H1 (cell line): ENCODE data around the gene FAM221B. TPM values are rescaled to one million over a fixed set of nuclear protein-coding genes. Genes with fewer than 3 reads are reported as not detected.
A peak's percentile ranks its signal among the peaks of the same experiment; 100 is the strongest.

ENCODE experiments used
- CTCF ChIA-PET: fragments of 300-600 bp; sonication (Branson Sonifier 250); formaldehyde crosslinking; loops from one replicate; lab custom pipeline; 2021; ENCODE audit not compliant: partially characterized antibody; lab: Charles Lee
- POLR2A ChIA-PET: fragments of 300-600 bp; sonication (Branson Sonifier 250); formaldehyde crosslinking; loops from one replicate; lab custom pipeline; 2021; ENCODE audit warnings: inconsistent platforms; ENCODE audit not compliant: partially characterized antibody; lab: Charles Lee
- DNase-seq, 2 experiments: peaks; one replicate each; pipeline versions ENCODE4 v3.0.0 to v3.0.0-alpha.2; 2010 to 2022; ENCODE audit warnings: low spot score in 2 of 2, low read depth in 1 of 2, mixed read lengths in 1 of 2
- FAIRE-seq: peaks from 2 replicates; lab custom pipeline; 2011; peaks lifted over from hg19 to GRCh38; lab: Jason Lieb, UNC
- H2AFZ ChIP-seq: 2 replicates; pipeline ENCODE4 v1.8.1; 2012; ENCODE audit warnings: low read length, inconsistent platforms
- H2AK5ac ChIP-seq: 2 replicates; pipeline ENCODE4 v1.6.1; 2013; ENCODE audit warnings: low read depth, low read length
- H2BK120ac ChIP-seq: replicated peaks from 2 replicates; pipeline ENCODE3; 2013; ENCODE audit warnings: low read depth, low read length, inconsistent platforms
- H2BK12ac ChIP-seq: 2 replicates; pipeline ENCODE4 v1.6.1; 2013; ENCODE audit warnings: low read depth, low read length
- H2BK15ac ChIP-seq: 2 replicates; pipeline ENCODE4 v1.6.1; 2013; ENCODE audit warnings: low read length
- H2BK20ac ChIP-seq: 2 replicates; pipeline ENCODE4 v1.6.1; 2013; ENCODE audit warnings: low read length
- H2BK5ac ChIP-seq: 2 replicates; pipeline ENCODE4 v1.6.1; 2013; ENCODE audit warnings: low read depth, low read length
- H3K14ac ChIP-seq: 2 replicates; pipeline ENCODE4 v1.6.1; 2013; ENCODE audit warnings: inconsistent platforms; ENCODE audit not compliant: insufficient read length
- H3K18ac ChIP-seq: 2 replicates; pipeline ENCODE4 v1.6.1; 2013; ENCODE audit warnings: low read length; ENCODE audit errors: extremely low read depth
- H3K23ac ChIP-seq: 2 replicates; pipeline ENCODE4 v1.6.1; 2013; ENCODE audit warnings: inconsistent platforms; ENCODE audit not compliant: insufficient read length
- H3K23me2 ChIP-seq: 2 replicates; pipeline ENCODE4 v1.6.1; 2013; ENCODE audit warnings: low read depth, low read length
- H3K27ac ChIP-seq: 2 replicates; pipeline ENCODE4 v1.6.1; 2011; ENCODE audit warnings: low read depth, low read length, inconsistent platforms
- H3K27me3 ChIP-seq, 4 experiments: replicated peaks in 1 of 4; 1 replicate in 1 of 4; 2 replicates in 3 of 4; pipeline versions ENCODE4 v1.6.1 to v1.8.1; 2011 to 2013; ENCODE audit warnings: low read length in 3 of 4, mild to moderate bottlenecking in 3 of 4, inconsistent platforms in 2 of 4, mixed read lengths in 2 of 4, moderate library complexity in 1 of 4; ENCODE audit not compliant: control insufficient read depth in 3 of 4, insufficient read depth in 3 of 4; ENCODE audit errors: extremely low read depth in 1 of 4
- H3K36me3 ChIP-seq, 4 experiments: 2 replicates each; pipeline versions ENCODE4 v1.6.1 to v1.8.1; 2011 to 2013; ENCODE audit warnings: mild to moderate bottlenecking in 4 of 4, low read length in 3 of 4, moderate library complexity in 2 of 4, control low read depth in 1 of 4, inconsistent platforms in 1 of 4; ENCODE audit not compliant: insufficient read depth in 4 of 4, control insufficient read depth in 2 of 4
- H3K4ac ChIP-seq: replicated peaks from 2 replicates; pipeline ENCODE3; 2013; ENCODE audit warnings: low read length, low read depth, mixed read lengths, inconsistent platforms; ENCODE audit not compliant: insufficient read length
- H3K4me1 ChIP-seq, 4 experiments: replicated peaks in 1 of 4; 1 replicate in 1 of 4; 2 replicates in 3 of 4; pipeline versions ENCODE4 v1.6.1 to v1.8.1; 2011 to 2013; ENCODE audit warnings: low read length in 3 of 4, inconsistent platforms in 2 of 4, mixed read lengths in 1 of 4; ENCODE audit not compliant: insufficient read depth in 4 of 4, control insufficient read depth in 3 of 4
- H3K4me2 ChIP-seq, 2 experiments: 2 replicates each; pipeline versions ENCODE4 v1.6.1 to v1.8.1; 2011 to 2013; ENCODE audit warnings: low read depth in 2 of 2, low read length in 2 of 2, control low read depth in 1 of 2, inconsistent platforms in 1 of 2, mild to moderate bottlenecking in 1 of 2; ENCODE audit not compliant: insufficient read depth in 1 of 2
- H3K4me3 ChIP-seq, 4 experiments: fragments of 200-600, 300-600 bp in 1 of 4; sonication (generic), shearing (Covaris generic), sonication (Bioruptor Twin) in 1 of 4; 2 replicates each; pipeline versions ENCODE4 v1.5.1 to v1.8.1; 2011 to 2016; ENCODE audit warnings: low read length in 4 of 4, low read depth in 3 of 4, control low read depth in 2 of 4, inconsistent platforms in 2 of 4, mild to moderate bottlenecking in 2 of 4, mixed read lengths in 1 of 4, moderate library complexity in 1 of 4; ENCODE audit not compliant: insufficient read depth in 2 of 4; ENCODE audit errors: extremely low read depth in 1 of 4
- H3K56ac ChIP-seq: replicated peaks from 2 replicates; pipeline ENCODE3; 2013; ENCODE audit warnings: low read depth, mild to moderate bottlenecking, mixed read lengths, low read length, inconsistent platforms; ENCODE audit not compliant: insufficient read length
- H3K79me1 ChIP-seq: 2 replicates; pipeline ENCODE4 v1.6.1; 2013; ENCODE audit warnings: low read depth, low read length, control low read depth
- H3K79me2 ChIP-seq, 2 experiments: 2 replicates each; pipeline versions ENCODE4 v1.6.1 to v1.8.1; 2012 to 2013; ENCODE audit warnings: low read length in 2 of 2, mild to moderate bottlenecking in 2 of 2, inconsistent platforms in 1 of 2; ENCODE audit not compliant: insufficient read depth in 2 of 2, control insufficient read depth in 1 of 2
- H3K9ac ChIP-seq, 4 experiments: replicated peaks in 1 of 4; 1 replicate in 1 of 4; 2 replicates in 3 of 4; pipeline versions ENCODE4 v1.6.1 to v1.8.1; 2011 to 2013; ENCODE audit warnings: low read depth in 3 of 4, low read length in 3 of 4, control low read depth in 2 of 4, mild to moderate bottlenecking in 2 of 4, moderate library complexity in 2 of 4, inconsistent platforms in 1 of 4; ENCODE audit errors: extremely low read depth in 1 of 4
- H3K9me3 ChIP-seq, 2 experiments: 2 replicates each; pipeline versions ENCODE4 v1.6.1 to v1.8.1; 2012 to 2013; ENCODE audit warnings: mild to moderate bottlenecking in 2 of 2, moderate library complexity in 2 of 2, control low read depth in 1 of 2, inconsistent platforms in 1 of 2, low read depth in 1 of 2, low read length in 1 of 2, mixed read lengths in 1 of 2; ENCODE audit not compliant: insufficient read depth in 2 of 2
- H4K20me1 ChIP-seq, 2 experiments: replicated peaks in 1 of 2; 2 replicates each; pipeline versions ENCODE3 to v1.8.1; 2011 to 2013; ENCODE audit warnings: inconsistent platforms in 2 of 2, low read length in 2 of 2, mild to moderate bottlenecking in 1 of 2; ENCODE audit not compliant: insufficient read depth in 2 of 2, control insufficient read depth in 1 of 2
- H4K5ac ChIP-seq: 2 replicates; pipeline ENCODE4 v1.6.1; 2013; ENCODE audit warnings: low read length, low read depth, mixed read lengths, inconsistent platforms; ENCODE audit not compliant: insufficient read length
- H4K8ac ChIP-seq: 2 replicates; pipeline ENCODE4 v1.8.0; 2013; ENCODE audit warnings: mild to moderate bottlenecking, moderate library complexity, low read length, inconsistent platforms; ENCODE audit not compliant: insufficient read depth; ENCODE audit errors: extremely low read depth
- H4K91ac ChIP-seq: replicated peaks from 2 replicates; pipeline ENCODE3; 2013; ENCODE audit warnings: low read length, mixed read lengths, inconsistent platforms; ENCODE audit not compliant: insufficient read length
- ATF2 ChIP-seq: IDR thresholded peaks from 2 replicates; pipeline ENCODE4 v1.6.1; 2012; ENCODE audit warnings: low read length, inconsistent platforms
- ATF3 ChIP-seq: IDR thresholded peaks from 2 replicates; pipeline ENCODE4 v1.6.1; 2011; ENCODE audit warnings: low read depth, mild to moderate bottlenecking, low read length; ENCODE audit not compliant: insufficient read depth
- BCL11A ChIP-seq, 2 experiments: IDR thresholded peaks; one replicate each; pipeline ENCODE4 v1.6.1; 2011; ENCODE audit warnings: low read depth in 2 of 2, low read length in 2 of 2, mild to moderate bottlenecking in 2 of 2
- CBX8 ChIP-seq: fragments of 300-800, 300-1000 bp; sonication (generic); IDR thresholded peaks from 2 replicates; pipeline ENCODE4 v1.7.1; 2016; ENCODE audit warnings: low read depth, low read length, borderline replicate concordance
- CHD2 ChIP-seq: IDR thresholded peaks from 2 replicates; pipeline ENCODE4 v1.6.1; 2012; ENCODE audit warnings: low read length, improper control_type of control experiment
- GABPA ChIP-seq: IDR thresholded peaks from 2 replicates; pipeline ENCODE4 v1.6.1; 2011; ENCODE audit warnings: mild to moderate bottlenecking, low read length, moderate library complexity, borderline replicate concordance; ENCODE audit not compliant: insufficient read depth
- JUND ChIP-seq: IDR thresholded peaks from 2 replicates; pipeline ENCODE4 v1.6.1; 2011; ENCODE audit warnings: mild to moderate bottlenecking, improper control_type of control experiment, low read length
- MAFK ChIP-seq: IDR thresholded peaks from 2 replicates; pipeline ENCODE4 v1.6.1; 2012; ENCODE audit warnings: low read depth, mild to moderate bottlenecking, improper control_type of control experiment, low read length
- NRF1 ChIP-seq: IDR thresholded peaks from 2 replicates; pipeline ENCODE4 v1.6.1; 2011; ENCODE audit warnings: mild to moderate bottlenecking, low read depth, low read length, improper control_type of control experiment
- RXRA ChIP-seq: IDR thresholded peaks from 2 replicates; pipeline ENCODE4 v1.6.1; 2011; ENCODE audit warnings: low read depth, mild to moderate bottlenecking, low read length, moderate library complexity; ENCODE audit not compliant: insufficient read depth
- SP1 ChIP-seq: IDR thresholded peaks from 2 replicates; pipeline ENCODE4 v1.6.1; 2011; ENCODE audit warnings: low read depth, low read length
- SP2 ChIP-seq: IDR thresholded peaks from 2 replicates; pipeline ENCODE4 v1.6.1; 2012; ENCODE audit warnings: mild to moderate bottlenecking, low read length, inconsistent platforms
- WGBS, 2 experiments: shearing (Covaris generic) in 1 of 2; methylation state at CpG; one replicate each; pipeline versions ENCODE4 v1.1.6 to v1.1.7; 2013 to 2015; ENCODE audit warnings: low lambda C conversion rate in 2 of 2, mixed read lengths in 2 of 2, inconsistent platforms in 1 of 2, low coverage in 1 of 2, missing lambda C conversion rate in 1 of 2; ENCODE audit not compliant: insufficient replicate concordance in 2 of 2, insufficient coverage in 1 of 2, insufficient read length in 1 of 2; ENCODE audit errors: extremely low coverage in 1 of 2, missing lambda C conversion rate in 1 of 2; 5-methylcytosine and 5-hydroxymethylcytosine counted together
- polyA plus RNA-seq, 7 experiments: library from polyadenylated mRNA; depleted of rRNA in 3 of 7; stranded (reverse) in 5 of 7; unstranded in 2 of 7; fragments of >200 nt in 5 of 7; fragments of 200-250 nt in 2 of 7; gene quantifications; 1 replicate in 5 of 7; 2 replicates in 1 of 7; 4 replicates in 1 of 7; pipeline versions ENCODE4 v1.2.1 to v1.2.3, GENCODE V29; 2011 to 2013; ENCODE audit warnings: missing spikeins in 2 of 7, mixed read lengths in 2 of 7
- total RNA-seq: library from RNA; stranded (reverse); fragmentation: NEBNext Ultra II Directional; extraction: Animal tissue kit (Norgen Biotek cat#: 25700); gene quantifications from 2 replicates; pipeline ENCODE4 v1.2.1, GENCODE V29; 2021

Gene FAM221B
- total and polyA plus RNA-seq, 2 of the 8 experiments (the other 6 are each of a cell fraction or from before 2014, with no cell fraction given) = not detected

- Histone ChIP-seq H3K36me3 (0 out of 8 replicates have a peak, but pooled peaks cover 0 to 4% (median 0%) of the 10 kb centered on the region in 4 experiments), H2BK120ac (no peak overlapping the region), H3K4me1 (peaks cover 11 to 25% (median 14%) of the 10 kb centered on the region in 4 experiments), H3K23ac (no peak overlapping the region), H3K27ac (no peak overlapping the region), H3K9me3 (no peaks in the 10 kb centered on the region), H3K14ac (no peak overlapping the region), H4K91ac (no peak overlapping the region), H2BK12ac (no peak overlapping the region), H3K56ac (no peak overlapping the region), H2AK5ac (no peak overlapping the region), H2BK20ac (no peak overlapping the region), H3K4me3 (no peak overlapping the region), H4K20me1 (no peaks in the 10 kb centered on the region), H3K4me2 (no peak overlapping the region), H2BK5ac (no peak overlapping the region), H2AFZ (no peak overlapping the region), H3K23me2 (peaks cover 15% of the 10 kb centered on the region), H4K8ac (no peak overlapping the region), H4K5ac (no peak overlapping the region), H3K27me3 (peaks cover 0 to 12% (median 9%) of the 10 kb centered on the region in 4 experiments; a peak in 6 of 7 replicates), H3K18ac (no peak overlapping the region), H3K79me2 (no peaks in the 10 kb centered on the region), H3K9ac (no peak overlapping the region), H3K79me1 (no peaks in the 10 kb centered on the region; the same call in 1 of the 2 replicates), H2BK15ac (0 out of 2 replicates have a peak overlapping the region, but pooled peaks have one; percentile 2), H3K4ac (no peak overlapping the region)
- DNase-seq = no peak
- POLR2A ChIA-PET = interaction anchor here (0.6 to 1.4 kb wide), 4 partner anchors 11 to 1801 kb away, joined by 3 to 9 read pairs (median 3); no protein-coding TSS in a partner anchor
- FAIRE-seq = no peak
- CTCF ChIA-PET = interaction anchor here (1.0 to 16.5 kb wide), 4 partner anchors 14 to 39 kb away, joined by 5 to 172 read pairs (median 23); partner anchors contain the start of genes FAM221B and TMEM8B
- 97% methylated on average over 3 of the region's 3 CpGs; no CpG with 5 or more reads in 1 of the 2 experiments for WGBS, 2 experiments
- TF ChIP-seq SP2 (no peak), ATF2 (no peak), JUND (no peak), CHD2 (no peak), NRF1 (no peak), MAFK (no peak), ATF3 (no peak), GABPA (no peak), RXRA (no peak), SP1 (no peak), CBX8 (no peak), BCL11A (IDR thresholded peaks at IDR 0.05; ENCODE audit: low read depth in 2 of 2, low read length in 2 of 2) (no peak)
Observed at GRCh38 chr9:35842795-35843194, 14.3 kb upstream of the FAM221B start.
